Measurements from ENCODE around the gene SLC38A2.
"Not testable (repeated sequence)": the region's sequence is repeated elsewhere in the genome, so short reads cannot be mapped to it uniquely, and the experiment has no call there.

SLC38A2 gene

GRCh38 chr12:46325075-46325474, 47.5 kb downstream of the SLC38A2 start:
- not testable (repeated sequence) for DNase-seq (ENCODE audit: low spot score); FAIRE-seq

GRCh38 chr12:46320731-46321130, 51.8 kb downstream of the SLC38A2 start:
- FAIRE-seq: no peak

GRCh38 chr12:46318037-46318436, 54.5 kb downstream of the SLC38A2 start:
- no peak for FAIRE-seq
- DNase-seq (ENCODE audit: low spot score): no peak

More at GRCh38 chr12:46320731-46321130, 51.8 kb downstream of the SLC38A2 start:
- no peak for DNase-seq (ENCODE audit: low spot score)

All from RCC 7860 (cell line).